Spleen (tissue), 13 donors: Measurements from ENCODE around the gene TRABD2A. TPM values are rescaled to one million over a fixed set of nuclear protein-coding genes. Genes with fewer than 3 reads are reported as not detected.

ENCODE experiments used
- DNase-seq: peaks from one replicate; pipeline ENCODE4 v3.0.0-alpha.2; 2020
- H3K27ac ChIP-seq, 8 donors: fragments of 200-600 bp; sonication (generic) in 7 of 8; 1 replicate in 4 of 8; 2 replicates in 4 of 8; pipeline versions ENCODE4 v1.5.0 to v1.8.0; 2016 to 2021; ENCODE audit warnings: inconsistent platforms in 4 of 8, mild to moderate bottlenecking in 4 of 8, moderate library complexity in 1 of 8
- H3K27me3 ChIP-seq, 7 donors: fragments of 200-600 bp; sonication (generic) in 6 of 7; replicated peaks in 1 of 7; 1 replicate in 4 of 7; 2 replicates in 3 of 7; pipeline versions ENCODE4 v1.5.0 to v1.8.0; 2016 to 2021; ENCODE audit warnings: inconsistent platforms in 3 of 7, mild to moderate bottlenecking in 1 of 7
- H3K36me3 ChIP-seq, 6 donors: fragments of 200-600 bp; sonication (generic) in 5 of 6; 1 replicate in 4 of 6; 2 replicates in 2 of 6; pipeline versions ENCODE4 v1.5.0 to v1.8.0; 2016 to 2021; ENCODE audit warnings: inconsistent platforms in 2 of 6
- H3K4me1 ChIP-seq, 6 donors: fragments of 200-600 bp; sonication (generic) in 5 of 6; 1 replicate in 3 of 6; 2 replicates in 3 of 6; pipeline versions ENCODE4 v1.5.0 to v1.8.0; 2016 to 2021; ENCODE audit warnings: inconsistent platforms in 3 of 6
- H3K4me3 ChIP-seq, 8 donors: fragments of 200-600 bp; sonication (generic) in 7 of 8; 1 replicate in 4 of 8; 2 replicates in 4 of 8; pipeline versions ENCODE4 v1.5.0 to v1.8.0; 2016 to 2021; ENCODE audit warnings: inconsistent platforms in 4 of 8, mild to moderate bottlenecking in 4 of 8, moderate library complexity in 2 of 8
- H3K9me3 ChIP-seq, 8 donors: fragments of 200-600 bp; sonication (generic) in 7 of 8; 1 replicate in 4 of 8; 2 replicates in 4 of 8; pipeline versions ENCODE4 v1.5.0 to v1.8.0; 2016 to 2021; ENCODE audit warnings: inconsistent platforms in 4 of 8
- POLR2A ChIP-seq, 3 donors: fragments of 450-650 bp; IDR thresholded peaks; one replicate each; pipeline ENCODE4 v1.5.1; 2017; ENCODE audit warnings: antibody characterized with exemption in 3 of 3, mild to moderate bottlenecking in 1 of 3
- POLR2AphosphoS5 ChIP-seq, 3 donors: sonication (generic); formaldehyde crosslinking; IDR thresholded peaks; one replicate each; pipeline ENCODE4 v1.5.1; 2017; ENCODE audit warnings: antibody characterized with exemption in 3 of 3
- WGBS, 5 donors: extraction: QIAGEN DNeasy Blood & Tissue Kit in 3 of 5; methylation state at CpG; one replicate each; pipeline versions ENCODE4 v1.1.5 to v1.1.7; 2013 to 2018; 5-methylcytosine and 5-hydroxymethylcytosine counted together
- intact Hi-C: fragments of 100-400 bp; cut with DNase I; formaldehyde crosslinking; loops from one replicate; pipeline ENCODE4 v1.15.0; 2023; ENCODE audit warnings: low total_unique reads
- long read RNA-seq, 2 donors: transcript quantifications; one replicate each; lab custom pipeline, GENCODE V29; 2026
- polyA plus RNA-seq, 3 donors: library from polyadenylated mRNA; stranded (reverse); fragments of 200-250 nt; gene quantifications; one replicate each; pipeline ENCODE4 v1.2.1, GENCODE V29; 2013
- total RNA-seq, 7 donors: library from RNA; depleted of rRNA in 3 of 7; stranded (reverse); fragments of >200 nt in 3 of 7; fragmentation: NEBNext Ultra II Directional in 4 of 7; extraction: Animal tissue kit (Norgen Biotek cat#: 25700) in 4 of 7; gene quantifications; one replicate each; pipeline versions ENCODE4 v1.1.0 to v1.2.1, GENCODE V29; 2016 to 2021
- TF ChIP-seq, protein P1 (sequence below), 11 experiments: fragments of 200-600 bp in 7 of 11; fragments of 450-650 bp in 4 of 11; sonication (generic) in 4 of 11; IDR thresholded peaks in 8 of 11; conservative IDR thresholded peaks in 3 of 11; 1 replicate in 7 of 11; 2 replicates in 4 of 11; pipeline versions ENCODE4 v1.4.0 to v1.8.0; 2016 to 2021; ENCODE audit warnings: antibody characterized with exemption in 11 of 11, inconsistent platforms in 4 of 11, mild to moderate bottlenecking in 1 of 11
- donor health status: healthy with polysubstance abuse.
- donor health status: DM: no; HTN: no; CAD: no; lungs with moderate emphysema.
- donor health status: DM: no; HTN: no; CAD: no.
- donor health status: Bipolar disorder and iron deficiency.
- donor health status: healthy.
- donor health status: DM: no; HTN: no; CAD: no.
- donor health status: DM: yes; HTN: yes; CAD: no.

TRABD2A gene, protein sequence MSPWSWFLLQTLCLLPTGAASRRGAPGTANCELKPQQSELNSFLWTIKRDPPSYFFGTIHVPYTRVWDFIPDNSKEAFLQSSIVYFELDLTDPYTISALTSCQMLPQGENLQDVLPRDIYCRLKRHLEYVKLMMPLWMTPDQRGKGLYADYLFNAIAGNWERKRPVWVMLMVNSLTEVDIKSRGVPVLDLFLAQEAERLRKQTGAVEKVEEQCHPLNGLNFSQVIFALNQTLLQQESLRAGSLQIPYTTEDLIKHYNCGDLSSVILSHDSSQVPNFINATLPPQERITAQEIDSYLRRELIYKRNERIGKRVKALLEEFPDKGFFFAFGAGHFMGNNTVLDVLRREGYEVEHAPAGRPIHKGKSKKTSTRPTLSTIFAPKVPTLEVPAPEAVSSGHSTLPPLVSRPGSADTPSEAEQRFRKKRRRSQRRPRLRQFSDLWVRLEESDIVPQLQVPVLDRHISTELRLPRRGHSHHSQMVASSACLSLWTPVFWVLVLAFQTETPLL
- total RNA-seq (10 to 100 TPM in 2 of 7 donors, 1 to 10 TPM in 5; 5.4 to 12.5 (median 9.2) TPM), polyA plus RNA-seq (1 to 10 TPM; 4.5 to 8.6 (median 5.0) TPM)
- long read RNA-seq, donor 1, partial matches to known transcripts, result 3,532 of 3,642 reads
- long read RNA-seq, donor 1, other reads (novel, unspliced or antisense), result 110 of 3,642 reads
- long read RNA-seq, donor 2, partial matches to known transcripts, result 3,094 of 3,160 reads
- long read RNA-seq, donor 2, other reads (novel, unspliced or antisense), result 66 of 3,160 reads

DNA sequence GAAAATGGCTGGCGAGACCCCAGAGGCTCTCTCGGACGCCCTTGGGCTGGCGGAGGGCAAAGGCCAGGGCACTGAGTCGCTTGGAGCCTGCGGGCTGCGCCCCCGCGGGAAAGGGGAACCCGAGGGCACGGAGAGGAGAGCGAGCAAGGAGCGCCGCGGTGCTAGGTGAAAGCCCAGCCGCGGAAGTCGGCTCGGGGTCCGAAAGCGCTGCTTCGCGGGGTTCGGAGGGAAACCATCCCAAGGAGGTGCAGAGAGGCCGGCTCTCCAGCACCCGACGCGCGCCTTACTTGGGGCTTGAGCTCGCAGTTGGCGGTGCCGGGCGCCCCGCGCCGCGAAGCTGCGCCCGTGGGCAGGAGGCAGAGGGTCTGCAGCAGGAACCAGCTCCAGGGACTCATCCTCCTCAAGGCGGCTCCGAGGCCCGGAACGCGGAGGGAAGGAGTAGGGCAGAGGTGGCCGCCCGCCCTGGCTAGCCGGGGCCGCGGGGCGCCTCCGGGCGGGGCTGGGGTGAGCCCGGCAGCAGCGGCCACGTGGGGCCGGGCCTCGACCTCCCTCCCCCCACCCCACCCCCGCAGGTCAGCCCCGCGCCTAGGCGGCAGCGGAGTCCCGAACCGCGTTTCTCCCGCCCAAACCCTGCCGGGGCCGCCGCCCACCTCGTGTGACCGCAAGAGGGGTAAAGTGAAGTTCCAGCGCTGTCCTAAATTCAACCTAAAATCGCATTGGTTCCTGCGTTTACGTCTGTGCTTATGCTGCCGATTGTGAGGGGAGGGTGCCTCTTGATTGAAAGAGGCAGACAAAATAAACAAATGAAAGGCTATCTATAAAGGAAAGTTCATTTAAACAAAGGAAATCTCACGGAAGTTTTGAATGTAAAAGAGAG, at the start of gene TRABD2A:
Gene TRABD2A (minus strand): TSS at position 440 of the 877 bp plus-strand sequence. CDS start 45 bp downstream, at position 395.
- no peak for TF ChIP-seq POLR2A (IDR thresholded peaks at IDR 0.05)
- peak in 1 of 3 donors; percentile 43 for TF ChIP-seq POLR2AphosphoS5 (IDR thresholded peaks at IDR 0.05)
- TF ChIP-seq, protein P1, sequence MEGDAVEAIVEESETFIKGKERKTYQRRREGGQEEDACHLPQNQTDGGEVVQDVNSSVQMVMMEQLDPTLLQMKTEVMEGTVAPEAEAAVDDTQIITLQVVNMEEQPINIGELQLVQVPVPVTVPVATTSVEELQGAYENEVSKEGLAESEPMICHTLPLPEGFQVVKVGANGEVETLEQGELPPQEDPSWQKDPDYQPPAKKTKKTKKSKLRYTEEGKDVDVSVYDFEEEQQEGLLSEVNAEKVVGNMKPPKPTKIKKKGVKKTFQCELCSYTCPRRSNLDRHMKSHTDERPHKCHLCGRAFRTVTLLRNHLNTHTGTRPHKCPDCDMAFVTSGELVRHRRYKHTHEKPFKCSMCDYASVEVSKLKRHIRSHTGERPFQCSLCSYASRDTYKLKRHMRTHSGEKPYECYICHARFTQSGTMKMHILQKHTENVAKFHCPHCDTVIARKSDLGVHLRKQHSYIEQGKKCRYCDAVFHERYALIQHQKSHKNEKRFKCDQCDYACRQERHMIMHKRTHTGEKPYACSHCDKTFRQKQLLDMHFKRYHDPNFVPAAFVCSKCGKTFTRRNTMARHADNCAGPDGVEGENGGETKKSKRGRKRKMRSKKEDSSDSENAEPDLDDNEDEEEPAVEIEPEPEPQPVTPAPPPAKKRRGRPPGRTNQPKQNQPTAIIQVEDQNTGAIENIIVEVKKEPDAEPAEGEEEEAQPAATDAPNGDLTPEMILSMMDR (IDR thresholded peaks at IDR 0.05 in 8 of 11, conservative IDR thresholded peaks at IDR 0.05 in 3 of 11), result no peak
- H3K36me3 ChIP-seq, result no peaks in the 10 kb centered on the region
- peak within 1 kb of the TSS; percentile 48 to 78 (median 55) for H3K4me3 ChIP-seq
- H3K27me3 ChIP-seq, result peaks cover 4 to 39% (median 25%) of the 10 kb centered on the region in 7 donors
- 1 to 2% (median 1%) methylated on average over 26 to 77 of the region's 77 CpGs for WGBS, 5 donors
- peak within 1 kb of the TSS; percentile 27 to 81 (median 67) for H3K27ac ChIP-seq
- no peaks in the 10 kb centered on the region for H3K9me3 ChIP-seq
- H3K4me1 ChIP-seq, result peaks cover 8 to 48% (median 35%) of the 10 kb centered on the region in 6 donors
- intact Hi-C loops, result no loop called here
- peak; percentile 91 for DNase-seq

DNA sequence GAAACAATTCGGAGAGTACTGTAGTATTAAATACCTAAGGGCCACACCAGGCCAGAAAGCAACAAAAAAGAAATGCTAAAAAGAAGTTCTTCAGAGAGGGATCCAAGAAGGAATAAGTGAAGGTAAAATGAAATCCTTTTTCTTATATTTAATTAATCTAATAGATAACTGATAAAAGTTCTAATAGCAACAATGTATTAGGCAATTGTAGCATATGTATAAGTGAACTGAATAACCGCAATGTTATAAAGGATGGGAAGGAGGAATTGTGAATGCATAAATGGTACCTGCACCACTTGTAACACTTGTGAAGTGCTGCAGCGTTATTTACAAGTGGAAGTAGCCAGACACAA, 46.4 kb upstream of the TRABD2A start:
- WGBS, 5 donors, result 43 to 52% (median 46%) methylated on average over 3 of the region's 3 CpGs
- TF ChIP-seq, protein P1 (IDR thresholded peaks at IDR 0.05 in 8 of 11, conservative IDR thresholded peaks at IDR 0.05 in 3 of 11), result peak in 6 of 11 experiments; percentile 6 to 51 (median 16)
- TF ChIP-seq POLR2A (IDR thresholded peaks at IDR 0.05), result no peak
- Histone ChIP-seq H3K27me3 (no peaks in the 10 kb centered on the region), H3K9me3 (no peaks in the 10 kb centered on the region), H3K36me3 (no peaks in the 10 kb centered on the region), H3K4me1 (peaks cover 16 to 48% (median 39%) of the 10 kb centered on the region in 6 donors), H3K27ac (peak overlapping the region in 2 of 8 donors; percentile 78 to 81), H3K4me3 (peak overlapping the region in 5 of 8 donors; percentile 52 to 79 (median 53))
- intact Hi-C loops, result loop anchor here (5.0 kb wide), 2 partner anchors 60 to 430 kb away; no protein-coding TSS in a partner anchor
- no peak for DNase-seq

DNA sequence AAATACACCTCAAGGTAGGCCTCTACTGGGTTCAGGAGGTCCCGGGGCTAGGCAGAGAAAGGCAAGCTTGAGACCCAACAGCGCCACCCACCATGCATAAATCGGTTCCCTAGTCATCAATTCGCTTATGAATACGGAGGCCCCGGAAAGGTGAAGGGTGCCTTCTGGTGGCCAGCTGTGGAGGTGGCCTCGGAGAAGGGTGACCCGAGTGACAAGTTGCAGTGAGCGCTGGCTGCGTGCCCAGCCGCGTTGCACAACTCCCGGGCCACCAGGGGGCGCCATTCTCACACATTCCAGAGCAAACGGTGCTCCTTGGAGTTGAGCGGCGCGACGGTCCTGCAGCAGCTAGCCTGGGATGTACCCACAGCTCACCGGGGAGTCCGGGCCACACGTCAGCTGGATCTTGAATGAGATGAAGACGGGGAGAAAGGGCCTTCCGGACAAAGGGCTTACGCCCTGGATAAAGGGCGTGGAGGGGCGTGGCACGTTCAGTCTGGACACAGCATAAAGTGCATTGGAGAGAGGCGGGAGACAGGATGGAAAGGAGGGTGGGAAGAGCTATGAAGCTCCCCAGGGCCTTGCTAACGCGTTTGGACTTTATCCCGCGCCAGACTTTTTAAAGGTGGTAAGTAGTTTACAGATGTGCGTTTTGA, 45.0 kb upstream of the TRABD2A start:
- 4 to 6% (median 5%) methylated on average over 24 to 34 of the region's 34 CpGs for WGBS, 5 donors
- Histone ChIP-seq H3K27me3 (no peaks in the 10 kb centered on the region), H3K4me1 (peaks cover 16 to 48% (median 39%) of the 10 kb centered on the region in 6 donors), H3K27ac (peak overlapping the region in 6 of 8 donors; percentile 27 to 81 (median 75)), H3K36me3 (no peaks in the 10 kb centered on the region), H3K9me3 (no peaks in the 10 kb centered on the region), H3K4me3 (peak overlapping the region; percentile 29 to 79 (median 52))
- DNase-seq, result peak; percentile 99
- TF ChIP-seq, protein P1 (IDR thresholded peaks at IDR 0.05 in 8 of 11, conservative IDR thresholded peaks at IDR 0.05 in 3 of 11), result peak; percentile 98 to 100 (median 99)
- TF ChIP-seq POLR2AphosphoS5 (IDR thresholded peaks at IDR 0.05), result peak; percentile 86 to 95 (median 93)
- no peak for TF ChIP-seq POLR2A (IDR thresholded peaks at IDR 0.05)
- intact Hi-C loops, result loop anchor here (5.0 kb wide), 2 partner anchors 59 to 429 kb away; no protein-coding TSS in a partner anchor
